NCI-H2081 treated with DMSO at 0.1 percent for 48 hours (cell line): ENCODE measurements around the gene TIMD4.
"Not testable (repeated sequence)": the region's sequence is repeated elsewhere in the genome, so short reads cannot be mapped to it uniquely, and the experiment has no call there.

ENCODE experiments used
- DNase-seq: peaks from one replicate; lab custom pipeline; 2025; lab: John Stamatoyannopoulos, UW

The TIMD4 gene

DNA sequence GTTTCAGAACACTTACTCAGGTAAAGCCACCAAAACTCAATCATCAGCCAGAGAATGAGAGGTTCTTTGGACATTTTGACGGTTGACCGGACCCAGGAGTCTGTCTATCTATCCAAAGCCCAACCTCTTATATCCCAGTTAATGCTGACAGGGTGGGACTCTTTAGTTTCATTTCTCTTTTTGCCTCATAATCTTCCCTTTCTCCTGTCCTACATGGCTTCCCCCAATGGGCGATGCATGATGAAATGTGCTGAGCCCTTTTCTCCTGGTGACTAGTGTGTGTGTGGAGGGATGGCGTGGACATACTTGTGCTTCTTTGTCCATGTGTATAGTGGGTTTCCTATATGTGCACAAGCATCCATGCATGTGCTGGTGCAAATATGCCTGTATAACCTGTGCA lies at the start of gene TIMD4:
TSS of gene TIMD4 (minus strand) at position 102 of the 400 bp plus-strand sequence. CDS start at position 74, 28 bp downstream.
- no peak for DNase-seq

GRCh38 chr5:157006262-157006661 lies 43.2 kb upstream of the TIMD4 start:
- DNase-seq, result no peak

DNA sequence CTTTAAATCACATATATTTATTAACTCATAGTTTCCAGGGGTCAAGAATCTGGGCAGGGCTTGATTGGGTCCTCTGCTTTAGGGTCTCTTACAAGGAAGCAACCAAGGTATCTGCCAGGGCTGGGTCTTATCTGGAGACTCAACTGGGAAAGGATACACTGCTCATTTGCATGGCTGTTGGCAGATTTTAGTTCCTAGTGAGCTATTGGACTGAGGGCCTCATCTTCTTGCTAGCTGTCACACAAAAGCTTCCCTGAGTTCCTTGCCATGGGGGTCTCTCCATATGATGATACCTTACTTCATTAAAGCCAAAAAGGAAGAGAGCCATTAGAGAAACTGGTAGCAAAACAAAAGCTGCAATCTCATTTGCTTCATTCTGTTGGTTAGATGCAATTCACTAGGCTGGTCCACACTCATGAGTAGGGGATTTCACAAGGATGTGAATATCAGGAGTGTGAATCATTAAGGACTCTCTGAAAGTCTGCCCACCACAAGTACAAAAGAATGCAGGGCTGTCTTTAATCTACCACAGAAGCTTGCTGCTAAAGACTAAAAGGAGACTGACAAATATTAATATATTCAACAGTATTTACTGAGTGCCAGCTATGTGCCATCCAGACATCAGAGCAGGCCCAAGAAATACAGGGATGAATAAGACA lies 42.0 kb upstream of the TIMD4 start:
- no peak for DNase-seq

DNA sequence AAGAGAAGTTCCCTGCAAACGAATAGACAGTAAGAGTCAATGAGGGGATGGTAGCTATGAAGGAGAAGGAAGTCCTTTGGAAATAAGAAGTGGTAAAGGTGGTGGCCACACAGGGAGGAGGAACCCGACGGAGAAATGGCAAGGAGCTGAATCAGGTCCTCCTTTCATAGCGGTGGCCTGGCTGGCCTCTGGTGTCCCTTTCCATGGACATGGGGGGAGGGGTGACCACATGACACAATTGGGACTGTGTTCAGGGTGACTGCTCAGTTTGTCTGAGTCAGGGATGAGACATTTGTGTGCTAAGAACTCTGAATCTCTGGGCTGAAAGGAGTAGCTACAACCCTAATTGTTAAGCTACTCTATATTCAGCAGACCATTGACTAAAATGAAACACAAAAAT lies 28.7 kb upstream of the TIMD4 start:
- DNase-seq, result no peak

- no peak for DNase-seq
Measured at GRCh38 chr5:156984064-156984463, 21.0 kb upstream of the TIMD4 start.

DNA sequence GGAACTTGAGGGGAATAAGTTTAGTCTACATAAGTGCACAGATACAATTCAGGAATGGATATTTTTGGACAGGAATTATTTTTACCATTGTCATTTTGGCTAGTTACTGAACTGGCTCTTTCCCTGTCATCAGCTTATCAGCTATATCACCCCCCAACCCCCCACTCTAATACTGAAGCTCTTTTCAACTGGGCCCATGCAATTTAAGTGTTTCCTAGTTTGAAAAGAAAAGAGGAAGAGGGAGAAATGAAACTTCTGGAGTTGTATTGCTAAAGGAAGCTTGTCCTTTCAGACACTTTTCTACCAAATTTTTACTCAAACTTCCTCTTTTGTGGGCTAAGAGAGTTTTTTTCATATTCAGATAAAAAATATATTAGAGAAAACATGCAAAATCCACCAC lies 18.5 kb upstream of the TIMD4 start:
- DNase-seq, result no peak

DNA sequence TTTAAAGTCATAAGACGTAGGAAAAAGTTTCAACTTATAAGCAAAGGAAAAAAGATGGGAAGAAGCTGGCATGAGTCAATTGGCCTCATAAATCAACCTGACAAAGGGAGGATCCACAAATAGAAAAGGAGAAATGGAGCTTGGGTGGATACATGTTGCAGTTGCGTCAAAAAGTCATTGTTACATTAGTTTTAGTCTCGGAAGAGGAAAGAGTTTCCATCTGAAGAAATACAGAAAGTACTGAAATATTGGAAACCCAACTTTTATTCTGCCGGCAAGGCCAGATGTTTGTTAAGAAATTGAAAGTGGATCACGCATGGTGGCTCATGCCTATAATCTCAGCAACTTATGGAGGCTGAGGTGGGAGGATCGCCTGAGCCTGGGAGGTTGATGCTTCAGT lies 11.3 kb upstream of the TIMD4 start:
- DNase-seq, result no peak

DNA sequence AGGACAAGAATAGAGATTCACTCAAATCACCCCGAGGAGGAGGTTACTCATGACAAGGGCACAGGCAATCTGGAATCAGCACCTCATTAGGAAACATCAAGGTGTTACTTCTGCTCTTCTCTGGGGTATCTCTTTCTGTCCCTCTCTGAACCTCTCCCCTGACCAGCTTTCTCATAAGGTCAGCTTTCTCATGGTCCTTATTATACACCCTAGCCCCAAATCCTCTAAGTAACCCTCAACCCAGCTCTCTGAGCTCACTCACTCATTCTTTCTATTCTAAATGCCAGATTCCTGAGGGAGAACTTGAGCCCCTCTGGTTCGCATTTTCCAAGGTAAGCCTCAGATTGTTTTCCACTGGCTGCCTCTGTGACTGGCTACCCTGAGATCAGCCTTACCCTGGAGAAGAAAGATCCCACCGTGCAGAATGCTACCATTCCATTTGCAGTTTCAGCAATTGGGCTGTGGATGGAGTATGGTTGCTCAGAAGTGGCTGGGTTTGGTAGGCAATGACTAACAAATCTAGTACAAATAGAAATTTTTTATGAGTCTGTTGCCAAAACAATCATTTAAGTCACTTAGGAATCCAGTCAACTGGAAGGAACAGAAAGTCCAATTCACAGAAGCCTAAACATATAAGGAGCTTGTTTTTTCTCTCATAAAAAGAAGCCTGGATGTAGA lies 9.0 kb upstream of the TIMD4 start:
- DNase-seq, result no peak

DNA sequence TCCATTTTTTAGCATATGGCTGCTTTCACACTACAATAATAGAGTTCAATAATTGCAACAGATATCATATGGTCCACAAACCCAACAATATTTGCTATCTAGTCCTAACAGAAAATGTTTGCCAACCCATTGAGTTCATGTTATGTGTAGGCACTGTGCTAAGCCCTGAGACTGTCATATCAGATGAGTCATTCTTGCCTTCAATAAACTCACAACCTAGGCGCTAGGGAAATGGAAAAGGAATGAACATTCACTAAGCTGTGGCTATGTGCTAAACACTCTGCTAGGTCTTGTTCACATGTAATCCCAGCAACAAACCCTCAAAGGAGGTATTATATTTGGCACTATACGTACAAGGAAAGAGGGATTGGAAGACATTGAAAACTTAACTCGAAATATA lies 8.4 kb upstream of the TIMD4 start:
- DNase-seq, result no peak

GRCh38 chr5:156967386-156967785 lies 4.4 kb upstream of the TIMD4 start:
- not testable (repeated sequence) for DNase-seq

DNA sequence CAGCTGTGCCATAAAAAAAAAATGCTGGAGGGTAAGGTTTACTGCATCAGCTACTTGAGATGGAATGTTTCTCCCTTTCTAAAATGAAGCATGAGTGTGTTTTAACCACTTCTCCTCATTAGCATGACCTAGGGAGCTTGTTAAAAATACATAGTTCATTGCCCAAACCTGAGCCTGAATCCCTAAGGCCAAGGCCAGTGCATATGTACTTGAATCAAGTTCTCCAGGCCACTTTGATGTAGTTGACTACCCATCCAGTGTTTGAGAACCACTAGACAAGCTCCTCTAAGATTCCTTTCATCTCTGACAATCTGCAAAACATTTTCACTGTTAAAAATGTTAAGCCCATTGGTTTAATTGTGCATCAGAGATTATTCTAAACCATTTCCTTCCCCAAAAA lies 6.7 kb downstream of the TIMD4 start:
- no peak for DNase-seq

DNA sequence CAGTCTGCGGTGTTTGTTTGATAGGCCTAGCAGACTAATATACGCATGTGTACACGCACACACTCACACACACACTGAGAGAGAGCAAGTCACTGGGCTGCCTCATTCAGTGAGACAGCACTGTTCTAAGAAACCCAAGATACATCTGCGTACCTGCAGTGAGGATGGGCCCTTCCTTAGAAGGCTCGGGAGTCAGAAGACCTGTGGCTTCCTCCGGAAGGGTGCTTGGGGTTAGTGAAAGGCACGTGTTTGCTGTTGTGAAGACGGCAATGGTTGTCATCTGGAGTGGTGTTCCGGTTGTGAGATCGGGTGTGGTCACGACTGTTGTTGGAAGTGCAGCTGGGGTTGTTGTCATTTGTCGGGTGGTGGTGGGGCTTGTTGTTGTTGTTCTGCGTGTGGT lies 11.7 kb downstream of the TIMD4 start:
- no peak for DNase-seq

GRCh38 chr5:156950716-156951115 lies 12.3 kb downstream of the TIMD4 start:
- no peak for DNase-seq

GRCh38 chr5:156949424-156949823 lies 13.6 kb downstream of the TIMD4 start:
- DNase-seq, result no peak

DNA sequence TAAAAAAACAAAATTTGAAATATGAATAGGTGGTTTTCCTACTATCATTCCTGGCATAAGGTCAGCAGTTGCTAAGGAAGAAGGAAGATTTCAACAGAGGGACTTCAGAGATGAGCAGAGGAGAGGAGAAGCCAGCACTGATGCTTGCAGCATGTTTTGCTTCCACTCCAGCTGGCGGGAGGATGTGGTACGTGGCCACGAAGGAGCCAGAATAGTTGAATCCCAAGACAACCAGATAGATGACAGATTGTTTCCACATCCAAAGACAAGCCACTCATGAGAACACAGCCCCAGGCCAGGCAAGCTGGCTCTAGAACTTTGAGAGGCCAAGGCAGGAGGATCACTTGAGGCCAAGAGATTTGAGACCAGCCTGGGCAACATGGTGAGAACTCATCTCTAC lies 15.1 kb downstream of the TIMD4 start:
- DNase-seq, result no peak

- DNase-seq, result no peak
Measured at GRCh38 chr5:156942064-156942463, 21.0 kb downstream of the TIMD4 start.

GRCh38 chr5:156940462-156940861 lies 22.6 kb downstream of the TIMD4 start:
- DNase-seq, result not testable (repeated sequence)

- DNase-seq, result no peak
Measured at GRCh38 chr5:156936972-156937371, 26.1 kb downstream of the TIMD4 start.

GRCh38 chr5:156934450-156935211 lies 28.4 kb downstream of the TIMD4 start:
- no peak for DNase-seq

GRCh38 chr5:156929366-156929948 lies 33.6 kb downstream of the TIMD4 start:
- no peak for DNase-seq

GRCh38 chr5:156927545-156927944 lies 35.5 kb downstream of the TIMD4 start:
- no peak for DNase-seq

DNA sequence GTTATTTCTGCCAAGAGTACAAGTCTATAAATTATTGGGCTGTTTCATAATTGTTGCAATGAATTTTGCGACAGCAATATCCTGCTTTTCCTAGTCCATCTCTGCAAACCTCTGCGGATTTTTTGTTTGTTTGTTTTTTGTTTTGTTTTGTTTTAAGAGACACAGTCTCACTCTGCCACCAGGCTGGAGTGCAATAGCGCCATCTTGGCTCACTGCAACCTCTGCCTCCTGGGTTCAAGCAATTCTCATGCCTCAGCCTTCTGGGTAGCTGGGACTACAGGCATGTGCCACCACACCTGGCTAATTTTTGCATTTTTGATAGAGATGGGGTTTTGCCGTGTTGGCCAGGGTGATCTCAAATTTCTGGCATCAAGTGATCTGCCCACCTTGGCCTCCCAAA lies 37.3 kb downstream of the TIMD4 start:
- DNase-seq, result not testable (repeated sequence)
